ENCODE results near the gene S100PBP. TPM values are rescaled to one million over a fixed set of nuclear protein-coding genes. Genes with fewer than 3 reads are reported as not detected.

The S100PBP gene
- polyA plus RNA-seq, 3 donors = 6.6 to 17.4 (median 7.1) TPM

- H3K4me1 Mint-ChIP-seq = peaks cover 15% of the 10 kb centered on the region
- DNase-seq = no peak
- Histone ChIP-seq H2AFZ (ENCODE audit: insufficient read depth, low read depth, low read length, poor library complexity, severe bottlenecking) (no peak overlapping the region), H4K20me1 (ENCODE audit: insufficient read depth, low read length) (no peaks in the 10 kb centered on the region), H3K4me2 (replicated peaks; ENCODE audit: extremely low read depth, low read length, poor library complexity, severe bottlenecking) (no peak overlapping the region), H3K27ac (ENCODE audit: low read depth in 1 of 2, low read length in 2 of 2) (no peak overlapping the region), H3K9ac (ENCODE audit: insufficient read depth, low read length, poor library complexity, severe bottlenecking) (no peak overlapping the region), H3K79me2 (ENCODE audit: insufficient read depth, low read length) (no peaks in the 10 kb centered on the region), H3K9me3 (replicated peaks in 1 of 2; ENCODE audit: control insufficient read depth in 1 of 2, insufficient read depth in 1 of 2, low read length in 2 of 2) (peaks cover 4 to 11% of the 10 kb centered on the region in 2 donors), H3K36me3 (replicated peaks in 1 of 2; ENCODE audit: control insufficient read depth in 1 of 2, insufficient read depth in 2 of 2, low read length in 2 of 2) (no peaks in the 10 kb centered on the region), H3K4me3 (replicated peaks in 1 of 3; ENCODE audit: low read depth in 2 of 3, low read length in 3 of 3) (no peak overlapping the region), H3K27me3 (ENCODE audit: control insufficient read depth in 2 of 2, insufficient read depth in 2 of 2, low read length in 2 of 2) (peaks cover 44 to 74% of the 10 kb centered on the region in 2 donors), H3K4me1 (ENCODE audit: control insufficient read depth in 1 of 2, insufficient read depth in 2 of 2, low read length in 2 of 2) (peaks cover 4 to 10% of the 10 kb centered on the region in 2 donors)
- H3K27me3 Mint-ChIP-seq (ENCODE audit: low read depth in 3 of 3) = peaks cover 75 to 98% (median 77%) of the 10 kb centered on the region in 3 donors
- H3K4me3 Mint-ChIP-seq = peak overlapping the region in 1 of 2 donors; percentile 18
- 97% methylated on average over 7 of the region's 26 CpGs for WGBS (ENCODE audit: insufficient coverage)
- peaks cover 0 to 7% of the 10 kb centered on the region in 2 donors for H3K36me3 Mint-ChIP-seq
- H3K27ac Mint-ChIP-seq = peak overlapping the region in 1 of 7 donors; percentile 30
- TF ChIP-seq CTCF (IDR thresholded peaks at IDR 0.05) = no peak
- intact Hi-C loops (cut with micrococcal nuclease) = no loop called here
- H3K9me3 Mint-ChIP-seq = peaks cover 4 to 15% (median 12%) of the 10 kb centered on the region in 7 donors
Observed at GRCh38 chr1:32895325-32896215, 78.1 kb downstream of the S100PBP start.

GRCh38 chr1:32896451-32896850, 79.0 kb downstream of the S100PBP start:
- Mint-ChIP-seq H3K27me3 (ENCODE audit: low read depth in 3 of 3) (peaks cover 70 to 96% (median 75%) of the 10 kb centered on the region in 3 donors), H3K9me3 (peaks cover 4 to 17% (median 12%) of the 10 kb centered on the region in 7 donors), H3K36me3 (peaks cover 0 to 7% of the 10 kb centered on the region in 2 donors), H3K4me1 (peaks cover 18% of the 10 kb centered on the region), H3K4me3 (no peak overlapping the region), H3K27ac (no peak overlapping the region)
- Histone ChIP-seq H3K36me3 (replicated peaks in 1 of 2; ENCODE audit: control insufficient read depth in 1 of 2, insufficient read depth in 2 of 2, low read length in 2 of 2) (no peaks in the 10 kb centered on the region), H3K4me1 (ENCODE audit: control insufficient read depth in 1 of 2, insufficient read depth in 2 of 2, low read length in 2 of 2) (peaks cover 4 to 16% of the 10 kb centered on the region in 2 donors), H3K4me3 (replicated peaks in 1 of 3; ENCODE audit: low read depth in 2 of 3, low read length in 3 of 3) (no peak overlapping the region), H3K79me2 (ENCODE audit: insufficient read depth, low read length) (no peaks in the 10 kb centered on the region), H2AFZ (ENCODE audit: insufficient read depth, low read depth, low read length, poor library complexity, severe bottlenecking) (no peak overlapping the region), H3K9me3 (replicated peaks in 1 of 2; ENCODE audit: control insufficient read depth in 1 of 2, insufficient read depth in 1 of 2, low read length in 2 of 2) (peaks cover 4 to 15% of the 10 kb centered on the region in 2 donors), H3K27me3 (ENCODE audit: control insufficient read depth in 2 of 2, insufficient read depth in 2 of 2, low read length in 2 of 2) (peaks cover 46 to 71% of the 10 kb centered on the region in 2 donors), H3K9ac (ENCODE audit: insufficient read depth, low read length, poor library complexity, severe bottlenecking) (no peak overlapping the region), H4K20me1 (ENCODE audit: insufficient read depth, low read length) (no peaks in the 10 kb centered on the region), H3K27ac (ENCODE audit: low read depth in 1 of 2, low read length in 2 of 2) (no peak overlapping the region), H3K4me2 (replicated peaks; ENCODE audit: extremely low read depth, low read length, poor library complexity, severe bottlenecking) (no peak overlapping the region)
- intact Hi-C loops (cut with micrococcal nuclease) = no loop called here
- DNase-seq = no peak
- 89% methylated on average over 5 of the region's 5 CpGs for WGBS (ENCODE audit: insufficient coverage)
- TF ChIP-seq CTCF (IDR thresholded peaks at IDR 0.05) = no peak
